Measurements from ENCODE around the gene OR7G1. TPM values are rescaled to one million over a fixed set of nuclear protein-coding genes. Genes with fewer than 3 reads are reported as not detected.

The OR7G1 gene
- total RNA-seq, 1 donor from 2014 or later = not detected

DNA sequence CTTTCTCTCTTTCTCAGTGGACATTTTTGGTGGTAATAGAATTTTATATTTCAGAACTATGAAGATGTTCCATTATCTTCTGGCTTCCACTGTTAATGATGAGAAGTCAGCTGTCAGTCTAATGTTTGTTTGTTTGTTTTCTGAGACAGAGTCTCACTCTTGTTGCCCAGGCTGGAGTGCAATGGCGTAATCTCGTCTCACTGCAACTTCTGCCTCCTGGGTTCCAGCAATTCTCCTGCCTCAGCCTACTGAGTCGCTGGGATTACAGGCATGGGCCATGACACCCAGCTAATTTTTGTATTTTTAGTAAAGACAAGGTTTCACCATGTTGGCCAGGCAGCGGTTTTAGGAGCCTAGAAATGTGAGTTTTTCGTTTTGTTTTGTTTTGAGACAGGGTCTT lies 29.4 kb upstream of the OR7G1 start:
- intact Hi-C loops (cut with DNase I) = loop anchor here (5.0 kb wide), 1 partner anchor 313 kb away; the partner anchor contains the start of genes MBD3L1 and ZNF558
- H3K9me3 ChIP-seq = peaks cover 0 to 36% of the 10 kb centered on the region in 2 donors
- no peaks in the 10 kb centered on the region for H3K27me3 ChIP-seq
- peaks cover 0 to 10% of the 10 kb centered on the region in 2 donors for H3K4me1 ChIP-seq
- DNase-seq (ENCODE audit: low spot score in 2 of 2) = no peak
- peaks cover 3 to 36% of the 10 kb centered on the region in 2 donors for H3K36me3 ChIP-seq
- no peak overlapping the region for H3K27ac ChIP-seq
- H3K4me3 ChIP-seq = no peak overlapping the region
- TF ChIP-seq, protein P1, sequence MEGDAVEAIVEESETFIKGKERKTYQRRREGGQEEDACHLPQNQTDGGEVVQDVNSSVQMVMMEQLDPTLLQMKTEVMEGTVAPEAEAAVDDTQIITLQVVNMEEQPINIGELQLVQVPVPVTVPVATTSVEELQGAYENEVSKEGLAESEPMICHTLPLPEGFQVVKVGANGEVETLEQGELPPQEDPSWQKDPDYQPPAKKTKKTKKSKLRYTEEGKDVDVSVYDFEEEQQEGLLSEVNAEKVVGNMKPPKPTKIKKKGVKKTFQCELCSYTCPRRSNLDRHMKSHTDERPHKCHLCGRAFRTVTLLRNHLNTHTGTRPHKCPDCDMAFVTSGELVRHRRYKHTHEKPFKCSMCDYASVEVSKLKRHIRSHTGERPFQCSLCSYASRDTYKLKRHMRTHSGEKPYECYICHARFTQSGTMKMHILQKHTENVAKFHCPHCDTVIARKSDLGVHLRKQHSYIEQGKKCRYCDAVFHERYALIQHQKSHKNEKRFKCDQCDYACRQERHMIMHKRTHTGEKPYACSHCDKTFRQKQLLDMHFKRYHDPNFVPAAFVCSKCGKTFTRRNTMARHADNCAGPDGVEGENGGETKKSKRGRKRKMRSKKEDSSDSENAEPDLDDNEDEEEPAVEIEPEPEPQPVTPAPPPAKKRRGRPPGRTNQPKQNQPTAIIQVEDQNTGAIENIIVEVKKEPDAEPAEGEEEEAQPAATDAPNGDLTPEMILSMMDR (IDR thresholded peaks at IDR 0.05) = no peak

DNA sequence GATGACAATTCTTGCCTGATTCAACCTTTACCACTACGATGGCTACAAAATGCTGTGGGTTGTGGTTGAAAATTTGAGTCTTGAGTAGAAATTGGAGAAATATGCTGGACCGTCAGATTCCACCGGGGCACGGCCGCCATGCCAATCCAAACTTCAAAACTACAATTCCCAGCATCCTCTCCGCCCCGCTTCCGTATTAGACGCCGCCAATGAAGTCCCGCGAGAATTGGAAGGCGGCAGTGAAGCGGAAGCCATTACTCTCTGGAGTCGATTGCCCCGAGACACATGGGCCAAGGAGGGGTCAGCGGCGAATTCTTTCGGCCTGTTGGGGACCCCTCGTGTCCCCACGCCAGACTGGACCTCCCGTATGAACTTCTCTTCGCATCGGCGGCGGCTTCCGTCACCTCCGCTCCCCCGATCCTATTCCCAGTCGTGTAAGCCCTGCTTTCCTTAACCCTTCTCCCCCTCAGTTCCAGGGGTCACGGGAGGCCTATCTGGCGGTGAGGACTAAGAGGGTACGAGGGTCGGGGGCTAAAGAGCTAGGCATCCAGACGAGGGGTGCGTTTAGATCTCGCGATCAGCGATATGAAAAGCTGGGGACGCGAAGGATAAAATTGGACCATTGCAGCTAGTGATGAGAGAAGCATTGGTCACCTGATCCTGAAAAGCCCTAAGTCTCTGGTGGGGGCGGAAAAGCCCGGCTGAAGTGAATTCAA lies 24.8 kb upstream of the OR7G1 start, which contains the start of gene ZNF317:
TSS of gene ZNF317 (plus strand) at position 239 of the 716 bp plus-strand sequence. CDS start 15,620 bp downstream, outside the sequence.
- Histone ChIP-seq H3K27ac (peak within 1 kb of the TSS; percentile 77 to 79), H3K4me1 (peaks cover 0 to 12% of the 10 kb centered on the region in 2 donors), H3K27me3 (no peaks in the 10 kb centered on the region), H3K9me3 (peaks cover 0 to 19% of the 10 kb centered on the region in 2 donors), H3K36me3 (peaks cover 0 to 6% of the 10 kb centered on the region in 2 donors), H3K4me3 (peak within 1 kb of the TSS; percentile 70 to 71)
- TF ChIP-seq, protein P1 (IDR thresholded peaks at IDR 0.05) = no peak
- peak; percentile 87 to 98 for DNase-seq (ENCODE audit: low spot score in 2 of 2)
- intact Hi-C loops (cut with DNase I) = loop anchor here (2.0 to 5.0 kb wide), 2 partner anchors 308 to 652 kb away; partner anchors contain the start of genes MBD3L1 and ZNF558

DNA sequence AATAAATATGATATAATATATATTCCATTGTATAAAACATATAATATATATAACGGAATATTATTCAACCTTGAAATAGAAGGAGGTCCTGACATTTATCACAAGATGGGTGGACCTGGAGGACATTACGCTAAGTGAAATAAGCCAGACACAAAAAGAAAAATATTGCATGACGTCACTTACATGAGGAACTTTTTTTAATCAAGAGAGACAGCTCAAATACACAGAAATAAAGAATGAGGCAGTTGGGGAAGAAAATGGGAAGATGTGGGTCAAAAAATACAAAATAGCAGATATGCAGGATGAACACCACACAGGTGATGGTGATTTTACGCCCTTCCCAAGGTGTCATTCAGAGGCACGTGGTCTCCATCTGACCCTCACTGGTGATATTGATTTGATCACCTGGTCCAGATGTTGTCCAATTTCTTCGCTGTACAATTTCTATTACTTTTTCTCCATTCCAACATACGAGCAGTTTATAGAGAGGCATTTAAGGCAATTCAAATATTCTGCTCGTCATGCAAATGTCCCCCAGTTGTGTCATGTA lies 24.1 kb upstream of the OR7G1 start:
- Histone ChIP-seq H3K27ac (peak overlapping the region; percentile 77 to 79), H3K27me3 (no peaks in the 10 kb centered on the region)
- intact Hi-C loops (cut with DNase I) = loop anchor here (2.0 to 5.0 kb wide), 3 partner anchors 307 to 888 kb away; partner anchors contain the start of genes MBD3L1 and ZNF558

DNA sequence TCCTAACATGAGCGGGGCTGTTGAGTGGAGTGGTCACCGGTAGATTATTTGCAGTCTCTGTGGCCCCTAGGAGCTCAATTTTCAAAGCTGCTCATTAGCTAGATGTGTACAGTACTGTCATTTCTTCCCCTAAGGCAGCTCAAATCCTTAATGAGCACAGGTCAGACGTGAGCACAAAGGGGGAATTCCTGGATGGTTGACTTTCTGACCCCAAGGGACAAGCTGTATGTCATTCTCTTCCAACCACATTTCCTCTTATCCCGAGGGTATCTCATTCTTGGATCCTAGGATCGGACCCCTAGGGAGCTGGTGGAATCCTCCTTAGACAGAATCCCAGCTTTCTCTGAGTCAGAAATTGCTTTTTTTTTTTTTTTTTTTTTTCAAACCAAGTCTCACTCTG lies 16.9 kb upstream of the OR7G1 start:
- TF ChIP-seq, protein P1 (IDR thresholded peaks at IDR 0.05) = no peak
- no peak overlapping the region for H3K27ac ChIP-seq
- no peaks in the 10 kb centered on the region for H3K4me1 ChIP-seq
- DNase-seq (ENCODE audit: low spot score in 2 of 2) = no peak
- no peak overlapping the region for H3K4me3 ChIP-seq
- intact Hi-C loops (cut with DNase I) = no loop called here
- no peaks in the 10 kb centered on the region for H3K9me3 ChIP-seq
- H3K27me3 ChIP-seq = no peaks in the 10 kb centered on the region
- no peaks in the 10 kb centered on the region for H3K36me3 ChIP-seq

More for the DNA sequence above, 24.1 kb upstream of the OR7G1 start:
- Histone ChIP-seq H3K36me3 (peaks cover 0 to 1% of the 10 kb centered on the region in 2 donors), H3K9me3 (peaks cover 0 to 12% of the 10 kb centered on the region in 2 donors), H3K4me1 (peaks cover 0 to 12% of the 10 kb centered on the region in 2 donors), H3K4me3 (peak overlapping the region; percentile 70 to 71)
- TF ChIP-seq, protein P1 (IDR thresholded peaks at IDR 0.05) = no peak
- DNase-seq (ENCODE audit: low spot score in 2 of 2) = no peak

DNA sequence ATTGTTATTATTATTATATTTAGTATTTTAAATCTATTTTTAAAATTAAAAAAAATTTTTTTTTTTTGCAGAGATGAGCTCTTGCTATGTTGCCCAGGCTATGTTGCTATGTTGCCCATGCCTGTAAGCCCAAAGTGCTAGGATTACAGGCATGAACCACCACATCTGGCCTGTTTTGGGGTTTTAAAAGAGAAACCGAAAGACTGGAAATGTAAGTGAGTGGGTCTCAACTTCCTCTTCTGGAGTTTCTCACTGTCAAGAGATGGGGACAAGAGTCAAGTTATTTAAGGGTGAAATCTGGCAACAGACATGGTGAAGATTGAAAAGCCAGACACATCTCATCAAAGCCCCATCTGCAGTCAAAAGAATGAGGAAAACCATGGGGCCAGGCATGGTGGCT lies 15.4 kb upstream of the OR7G1 start:
- Histone ChIP-seq H3K36me3 (no peaks in the 10 kb centered on the region), H3K9me3 (no peaks in the 10 kb centered on the region), H3K4me1 (no peaks in the 10 kb centered on the region), H3K27me3 (no peaks in the 10 kb centered on the region), H3K4me3 (no peak overlapping the region), H3K27ac (no peak overlapping the region)
- DNase-seq (ENCODE audit: low spot score in 2 of 2) = no peak
- TF ChIP-seq, protein P1 (IDR thresholded peaks at IDR 0.05) = no peak
- intact Hi-C loops (cut with DNase I) = no loop called here
